GM18499 (cell line): ENCODE results near the gene KLC4.
A peak's percentile ranks its signal among the peaks of the same experiment; 100 is the strongest.

ENCODE experiments used
- ATAC-seq: cut with Tn5 transposase; IDR thresholded peaks from one replicate; pipeline ENCODE4 v1.9.1; 2021; ENCODE audit warnings: moderate number of reproducible peaks; ENCODE audit not compliant: insufficient read depth, unreplicated experiment

KLC4 gene

GRCh38 chr6:43059168-43060033 is at the start of gene KLC4, which contains the start of gene MRPL2:
Gene KLC4 (plus strand): TSS chr6:43059631. CDS start chr6:43061336, 1,705 bp downstream.
Gene MRPL2 (minus strand): TSS chr6:43059434. CDS start chr6:43059381, 53 bp downstream.
- peak; percentile 80 for ATAC-seq

- no peak for ATAC-seq
Measured at GRCh38 chr6:43011207-43011606, 48.2 kb upstream of the KLC4 start.

- no peak for ATAC-seq
Measured at GRCh38 chr6:43012364-43012763, 47.1 kb upstream of the KLC4 start.

- ATAC-seq, result no peak
Measured at GRCh38 chr6:43013097-43013842, 46.2 kb upstream of the KLC4 start.

- ATAC-seq, result peak; percentile 73
Measured at GRCh38 chr6:43013843-43014433, 45.5 kb upstream of the KLC4 start, which contains the start of the genes KLHDC3 and MEA1. Gene KLHDC3 (plus strand): TSS chr6:43014249. CDS start chr6:43017193, 2,944 bp downstream. Gene MEA1 (minus strand): TSS chr6:43013946. CDS start chr6:43013813, 133 bp downstream.

GRCh38 chr6:43014434-43014909 is 45.0 kb upstream of the KLC4 start:
- ATAC-seq, result no peak

GRCh38 chr6:43016176-43016942 is 43.1 kb upstream of the KLC4 start:
- ATAC-seq, result no peak

GRCh38 chr6:43016943-43017334 is 42.5 kb upstream of the KLC4 start:
- no peak for ATAC-seq

- ATAC-seq, result no peak
Measured at GRCh38 chr6:43019152-43019551, 40.3 kb upstream of the KLC4 start.

- ATAC-seq, result no peak
Measured at GRCh38 chr6:43020052-43020705, 39.3 kb upstream of the KLC4 start.

GRCh38 chr6:43020847-43021246 is 38.6 kb upstream of the KLC4 start:
- no peak for ATAC-seq

- no peak for ATAC-seq
Measured at GRCh38 chr6:43021270-43022047, 38.0 kb upstream of the KLC4 start, which contains the start of gene RRP36. Gene RRP36 (plus strand): TSS chr6:43021623. CDS start chr6:43021655, 32 bp downstream.

- no peak for ATAC-seq
Measured at GRCh38 chr6:43024436-43024835, 35.0 kb upstream of the KLC4 start.

GRCh38 chr6:43026365-43026764 is 33.1 kb upstream of the KLC4 start:
- ATAC-seq, result no peak

GRCh38 chr6:43029120-43029519 is 30.3 kb upstream of the KLC4 start:
- no peak for ATAC-seq

- ATAC-seq, result no peak
Measured at GRCh38 chr6:43032326-43032725, 27.1 kb upstream of the KLC4 start.

GRCh38 chr6:43033496-43034189 is 25.8 kb upstream of the KLC4 start:
- ATAC-seq, result no peak

GRCh38 chr6:43034190-43034525 is 25.3 kb upstream of the KLC4 start:
- ATAC-seq, result no peak
